ENCODE results near the gene SECTM1.

SECTM1 gene

GRCh38 chr17:82277851-82278250 is 55.7 kb downstream of the SECTM1 start:
- no peak for DNase-seq

- DNase-seq = no peak
Observed at GRCh38 chr17:82276938-82277337, 56.6 kb downstream of the SECTM1 start.

DNA sequence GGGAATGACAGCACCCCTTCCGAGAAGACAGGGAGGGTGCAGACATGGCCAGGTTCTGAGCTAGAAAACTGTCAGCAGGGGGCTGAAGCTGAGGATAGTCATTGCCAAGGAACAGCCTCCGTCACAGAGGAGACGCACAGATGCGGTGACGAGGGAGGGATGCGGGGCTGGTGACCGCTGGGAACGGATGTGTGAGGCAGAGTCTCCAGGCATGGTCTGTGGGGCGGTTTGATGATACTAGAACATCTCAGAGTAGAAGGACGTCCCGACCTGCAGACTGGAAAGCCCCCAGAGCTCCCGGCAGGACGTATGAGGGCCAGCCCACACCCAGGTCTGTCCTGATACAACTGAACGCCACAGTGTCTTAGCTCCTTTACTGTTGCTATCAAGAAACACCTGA is 58.2 kb downstream of the SECTM1 start:
- no peak for DNase-seq

DNA sequence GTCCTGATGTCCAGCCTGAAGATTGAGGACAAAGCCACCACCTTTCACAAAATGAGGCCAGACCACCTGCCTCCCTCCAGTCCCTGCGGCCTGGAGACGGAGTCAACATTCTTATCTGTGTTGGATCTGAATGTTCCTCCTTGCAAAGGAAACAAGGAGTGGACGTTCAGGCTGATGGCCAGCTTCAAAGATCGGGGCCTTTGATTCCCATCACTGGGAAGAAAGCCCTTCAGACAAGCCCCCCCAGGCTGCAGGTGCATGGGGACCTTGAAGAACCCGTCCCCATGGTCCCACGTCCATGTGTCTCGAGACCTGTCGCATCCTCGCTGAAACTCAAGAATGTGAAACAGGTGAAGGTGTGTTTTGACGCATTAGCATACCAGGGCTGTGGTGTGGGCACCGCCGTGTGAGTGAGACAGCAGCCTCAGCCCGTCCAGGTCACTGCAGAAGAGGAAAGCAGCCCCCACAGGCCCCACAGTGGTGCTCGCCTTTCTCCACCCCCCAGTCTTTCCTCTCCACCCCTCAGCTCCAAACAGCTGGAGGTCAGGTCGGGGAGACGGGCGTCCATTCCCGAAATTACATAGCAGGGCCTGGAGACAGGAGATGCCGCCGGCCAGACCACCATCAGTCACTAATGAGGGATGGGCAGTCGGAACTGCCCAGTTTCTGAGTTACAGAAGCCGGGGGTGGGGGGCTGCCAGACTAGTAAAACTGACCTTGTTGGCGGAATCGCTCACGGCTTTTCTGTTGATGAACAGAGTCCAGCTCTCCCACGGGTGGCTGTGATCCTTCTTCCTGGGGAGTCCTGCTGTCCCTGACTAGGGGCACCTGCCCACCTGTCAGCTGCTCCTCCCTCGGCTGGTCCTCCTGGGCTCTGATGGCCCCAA is 59.2 kb downstream of the SECTM1 start:
- DNase-seq = no peak

- peak; percentile 60 for DNase-seq
Observed at GRCh38 chr17:82273327-82274133, 60.0 kb downstream of the SECTM1 start, which contains the start of gene CSNK1D. Gene CSNK1D, minus strand, starts transcription at chr17:82273700. Its CDS starts 319 bp downstream, at chr17:82273381.

DNA sequence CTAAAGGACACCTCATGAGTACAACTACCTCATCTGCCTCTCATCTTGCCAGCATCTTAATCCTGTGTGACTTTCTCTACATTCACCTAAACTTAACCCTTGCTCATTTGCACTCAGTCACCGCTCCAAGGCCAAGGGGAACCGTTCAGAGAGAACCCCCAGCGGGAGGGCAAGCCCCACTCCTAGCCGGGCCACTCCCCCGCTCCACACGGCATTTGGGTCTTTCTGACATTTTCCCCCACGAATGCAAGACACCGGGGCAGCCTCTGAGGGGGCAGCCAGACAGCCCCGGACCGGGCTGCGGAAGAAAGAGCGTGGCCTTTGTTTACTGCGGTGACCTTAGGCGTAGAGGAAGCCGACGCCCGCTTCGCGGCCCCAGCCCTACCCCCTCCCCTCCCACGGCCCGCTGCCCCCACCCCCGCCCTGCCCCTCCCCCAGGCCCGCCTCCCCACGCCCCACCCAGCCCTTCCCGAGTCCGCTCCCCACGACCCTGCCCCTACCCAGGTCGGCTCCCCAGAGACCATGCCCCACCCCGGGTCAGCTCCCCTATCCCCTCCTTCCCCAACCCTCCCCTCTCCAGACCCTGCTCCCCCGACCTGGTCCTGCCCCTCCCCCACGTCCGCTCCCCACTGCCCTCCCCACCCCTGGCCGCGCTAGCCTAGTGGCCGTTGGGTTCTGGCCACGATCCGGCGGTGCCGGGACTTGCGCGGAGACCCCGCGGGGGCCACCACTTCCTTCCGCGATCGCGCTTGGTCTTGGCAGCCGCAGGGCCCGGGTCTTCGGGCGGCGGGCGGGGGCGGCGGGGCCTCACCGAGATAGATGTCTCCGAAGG is 60.9 kb downstream of the SECTM1 start:
- no peak for DNase-seq

DNA sequence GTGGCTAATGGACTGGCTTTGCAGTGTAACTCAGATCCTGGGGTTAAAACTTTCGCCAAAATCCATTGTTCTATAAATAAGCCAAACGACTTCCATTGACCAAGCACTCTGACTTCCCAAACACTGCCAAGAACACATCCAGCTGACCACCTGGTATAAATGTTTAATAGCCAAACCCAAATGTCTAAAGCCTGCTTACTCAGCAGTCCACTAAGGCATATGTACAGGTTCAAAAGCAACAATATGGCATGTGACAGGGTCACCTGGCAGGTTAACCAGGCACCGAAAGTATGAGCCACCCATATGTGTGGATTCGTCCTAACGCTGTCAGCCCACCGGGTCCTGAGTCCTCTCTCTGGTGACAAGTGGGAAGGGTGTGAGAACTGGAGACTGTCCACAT is 62.2 kb downstream of the SECTM1 start:
- DNase-seq = no peak

Measured in kidney glomerular epithelial cell (primary cell).